ENCODE data around the gene CCDC17.

GRCh38 chr1:45573231-45573804 lies 50.5 kb downstream of the CCDC17 start:
- TF ChIP-seq, protein P1, sequence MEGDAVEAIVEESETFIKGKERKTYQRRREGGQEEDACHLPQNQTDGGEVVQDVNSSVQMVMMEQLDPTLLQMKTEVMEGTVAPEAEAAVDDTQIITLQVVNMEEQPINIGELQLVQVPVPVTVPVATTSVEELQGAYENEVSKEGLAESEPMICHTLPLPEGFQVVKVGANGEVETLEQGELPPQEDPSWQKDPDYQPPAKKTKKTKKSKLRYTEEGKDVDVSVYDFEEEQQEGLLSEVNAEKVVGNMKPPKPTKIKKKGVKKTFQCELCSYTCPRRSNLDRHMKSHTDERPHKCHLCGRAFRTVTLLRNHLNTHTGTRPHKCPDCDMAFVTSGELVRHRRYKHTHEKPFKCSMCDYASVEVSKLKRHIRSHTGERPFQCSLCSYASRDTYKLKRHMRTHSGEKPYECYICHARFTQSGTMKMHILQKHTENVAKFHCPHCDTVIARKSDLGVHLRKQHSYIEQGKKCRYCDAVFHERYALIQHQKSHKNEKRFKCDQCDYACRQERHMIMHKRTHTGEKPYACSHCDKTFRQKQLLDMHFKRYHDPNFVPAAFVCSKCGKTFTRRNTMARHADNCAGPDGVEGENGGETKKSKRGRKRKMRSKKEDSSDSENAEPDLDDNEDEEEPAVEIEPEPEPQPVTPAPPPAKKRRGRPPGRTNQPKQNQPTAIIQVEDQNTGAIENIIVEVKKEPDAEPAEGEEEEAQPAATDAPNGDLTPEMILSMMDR (optimal IDR thresholded peaks at IDR 0.05 in 1 of 3, IDR thresholded peaks at IDR 0.05 in 1 of 3, conservative IDR thresholded peaks at IDR 0.05 in 1 of 3; ENCODE audit: extremely low read depth in 1 of 3, insufficient read depth in 2 of 3, low read length in 3 of 3): no peak
- TF ChIP-seq EZH2 (IDR thresholded peaks at IDR 0.05; ENCODE audit: low read length): no peak

All from keratinocyte (primary cell).